SK-N-MC (cell line): ENCODE measurements around the gene MGAT5.

Experiments used
- EZH2 ChIP-seq: fragments of 200-600 bp; sonication (generic); IDR thresholded peaks from one replicate; pipeline ENCODE4 v1.6.1; 2017; ENCODE audit warnings: antibody characterized with exemption
- FOXP2 ChIP-seq: optimal IDR thresholded peaks from 2 replicates; pipeline ENCODE3; 2011; ENCODE audit warnings: mild to moderate bottlenecking, moderate library complexity; ENCODE audit not compliant: insufficient read depth; ENCODE audit errors: extremely low read length, control extremely low read depth
- POLR2AphosphoS5 ChIP-seq: IDR thresholded peaks from 2 replicates; pipeline ENCODE4 v1.6.1; 2012; ENCODE audit warnings: mild to moderate bottlenecking, low read depth, low read length, borderline replicate concordance

- TF ChIP-seq EZH2 (no peak), POLR2AphosphoS5 (no peak), FOXP2 (no peak)
Measured at GRCh38 chr2:134260713-134261112, 6.8 kb downstream of the MGAT5 start.
